HCT116 (cell line): ENCODE measurements around the gene LY6G6D.

Experiments
- CTCF ChIP-seq, 3 experiments: fragments of 200-600 bp in 1 of 3; sonication (generic) in 1 of 3; IDR thresholded peaks in 2 of 3; conservative IDR thresholded peaks in 1 of 3; 2 replicates each; pipeline ENCODE4 v1.5.1; 2012 to 2017; ENCODE audit warnings: low read depth in 2 of 3, low read length in 2 of 3, antibody characterized with exemption in 1 of 3, borderline replicate concordance in 1 of 3, control low read depth in 1 of 3, mild to moderate bottlenecking in 1 of 3, mixed read lengths in 1 of 3, mixed run types in 1 of 3, moderate library complexity in 1 of 3; ENCODE audit not compliant: insufficient read depth in 1 of 3
- SIN3A ChIP-seq: IDR thresholded peaks from 2 replicates; pipeline ENCODE4 v1.6.1; 2012; ENCODE audit warnings: low read depth

GRCh38 chr6:31717499-31718222, 2.5 kb downstream of the LY6G6D start:
- peak in 2 of 3 experiments; percentile 13 to 40; a peak in 2 of 6 replicates for TF ChIP-seq CTCF (IDR thresholded peaks at IDR 0.05 in 2 of 3, conservative IDR thresholded peaks at IDR 0.05 in 1 of 3; ENCODE audit: borderline replicate concordance in 1 of 3, insufficient read depth in 1 of 3, low read depth in 2 of 3, low read length in 2 of 3)
- no peak for TF ChIP-seq SIN3A
